ENCODE results near the gene AVEN.

GRCh38 chr15:33982516-33982915, 56.5 kb downstream of the AVEN start:
- TF ChIP-seq, protein P1, sequence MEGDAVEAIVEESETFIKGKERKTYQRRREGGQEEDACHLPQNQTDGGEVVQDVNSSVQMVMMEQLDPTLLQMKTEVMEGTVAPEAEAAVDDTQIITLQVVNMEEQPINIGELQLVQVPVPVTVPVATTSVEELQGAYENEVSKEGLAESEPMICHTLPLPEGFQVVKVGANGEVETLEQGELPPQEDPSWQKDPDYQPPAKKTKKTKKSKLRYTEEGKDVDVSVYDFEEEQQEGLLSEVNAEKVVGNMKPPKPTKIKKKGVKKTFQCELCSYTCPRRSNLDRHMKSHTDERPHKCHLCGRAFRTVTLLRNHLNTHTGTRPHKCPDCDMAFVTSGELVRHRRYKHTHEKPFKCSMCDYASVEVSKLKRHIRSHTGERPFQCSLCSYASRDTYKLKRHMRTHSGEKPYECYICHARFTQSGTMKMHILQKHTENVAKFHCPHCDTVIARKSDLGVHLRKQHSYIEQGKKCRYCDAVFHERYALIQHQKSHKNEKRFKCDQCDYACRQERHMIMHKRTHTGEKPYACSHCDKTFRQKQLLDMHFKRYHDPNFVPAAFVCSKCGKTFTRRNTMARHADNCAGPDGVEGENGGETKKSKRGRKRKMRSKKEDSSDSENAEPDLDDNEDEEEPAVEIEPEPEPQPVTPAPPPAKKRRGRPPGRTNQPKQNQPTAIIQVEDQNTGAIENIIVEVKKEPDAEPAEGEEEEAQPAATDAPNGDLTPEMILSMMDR (conservative IDR thresholded peaks at IDR 0.05 in 1 of 2, IDR thresholded peaks at IDR 0.05 in 1 of 2; ENCODE audit: low read depth in 1 of 2, low read length in 2 of 2), result no peak
- no peak for TF ChIP-seq EZH2 (IDR thresholded peaks at IDR 0.05; ENCODE audit: low read length, missing control alignments)
